ENCODE results near the gene NPFF. TPM values are rescaled to one million over a fixed set of nuclear protein-coding genes. Genes with fewer than 3 reads are reported as not detected.
"Not testable (repeated sequence)": the region's sequence is repeated elsewhere in the genome, so short reads cannot be mapped to it uniquely, and the experiment has no call there.

Gene NPFF
- total RNA-seq, 6 donors from 2014 or later, result 6.2 TPM; not detected in 5

- no peak overlapping the region for H3K27ac ChIP-seq
- DNase-seq, result no peak
- peaks cover 0 to 36% (median 18%) of the 10 kb centered on the region in 4 donors for H3K4me1 ChIP-seq
- H3K4me3 ChIP-seq, result no peak overlapping the region
- WGBS, 2 donors, result 93 to 95% methylated on average over 4 of the region's 4 CpGs
- H3K36me3 ChIP-seq, result peaks cover 11 to 90% (median 67%) of the 10 kb centered on the region in 4 donors
- H3K27me3 ChIP-seq, result no peaks in the 10 kb centered on the region
- TF ChIP-seq POLR2AphosphoS5 (IDR thresholded peaks at IDR 0.05) (no peak), CTCF (IDR thresholded peaks at IDR 0.05) (no peak), POLR2A (IDR thresholded peaks at IDR 0.05) (no peak), EP300 (IDR thresholded peaks at IDR 0.05) (no peak)
- ATAC-seq (ENCODE audit: low FRiP score in 2 of 2), result no peak
- H3K9me3 ChIP-seq, result no peaks in the 10 kb centered on the region
Observed at GRCh38 chr12:53483979-53484377, 23.3 kb downstream of the NPFF start.

GRCh38 chr12:53483225-53483978 lies 23.9 kb downstream of the NPFF start:
- Histone ChIP-seq H3K36me3 (peaks cover 12 to 96% (median 73%) of the 10 kb centered on the region in 4 donors), H3K4me3 (no peak overlapping the region), H3K4me1 (peaks cover 0 to 36% (median 17%) of the 10 kb centered on the region in 4 donors), H3K9me3 (no peaks in the 10 kb centered on the region), H3K27me3 (no peaks in the 10 kb centered on the region), H3K27ac (peak overlapping the region in 1 of 4 donors; percentile 14)
- TF ChIP-seq CTCF (IDR thresholded peaks at IDR 0.05) (no peak), POLR2AphosphoS5 (IDR thresholded peaks at IDR 0.05) (no peak), POLR2A (IDR thresholded peaks at IDR 0.05) (no peak), EP300 (IDR thresholded peaks at IDR 0.05) (no peak)
- WGBS, 2 donors, result 77% methylated on average over 8 to 9 of the region's 9 CpGs
- no peak for ATAC-seq (ENCODE audit: low FRiP score in 2 of 2)
- DNase-seq, result no peak

GRCh38 chr12:53482626-53483168 lies 24.6 kb downstream of the NPFF start:
- Histone ChIP-seq H3K9me3 (no peaks in the 10 kb centered on the region), H3K27me3 (no peaks in the 10 kb centered on the region), H3K36me3 (peaks cover 14 to 98% (median 80%) of the 10 kb centered on the region in 4 donors), H3K27ac (peak overlapping the region in 2 of 4 donors; percentile 14 to 41), H3K4me1 (peaks cover 0 to 31% (median 17%) of the 10 kb centered on the region in 4 donors), H3K4me3 (no peak overlapping the region)
- 87% methylated on average over 9 to 15 of the region's 18 CpGs for WGBS, 2 donors
- TF ChIP-seq CTCF (IDR thresholded peaks at IDR 0.05) (no peak), POLR2AphosphoS5 (IDR thresholded peaks at IDR 0.05) (no peak), POLR2A (IDR thresholded peaks at IDR 0.05) (peak in 1 of 4 donors; percentile 3), EP300 (IDR thresholded peaks at IDR 0.05) (no peak)
- ATAC-seq (ENCODE audit: low FRiP score in 2 of 2) (peak in 1 of 2 donors; percentile 12), DNase-seq (peak in 1 of 2 donors; percentile 83)

- no peak for ATAC-seq (ENCODE audit: low FRiP score in 2 of 2)
- no peaks in the 10 kb centered on the region for H3K27me3 ChIP-seq
- peaks cover 0 to 28% (median 12%) of the 10 kb centered on the region in 4 donors for H3K4me1 ChIP-seq
- TF ChIP-seq EP300 (IDR thresholded peaks at IDR 0.05), result no peak
- TF ChIP-seq POLR2A (IDR thresholded peaks at IDR 0.05), result no peak
- TF ChIP-seq POLR2AphosphoS5 (IDR thresholded peaks at IDR 0.05), result no peak
- TF ChIP-seq CTCF (IDR thresholded peaks at IDR 0.05), result peak in 1 of 6 experiments; percentile 14
- DNase-seq, result no peak
- no peak overlapping the region for H3K4me3 ChIP-seq
- WGBS, 2 donors, result 77 to 83% methylated on average over 9 of the region's 9 CpGs
- H3K9me3 ChIP-seq, result no peaks in the 10 kb centered on the region
- H3K27ac ChIP-seq, result peak overlapping the region in 2 of 4 donors; percentile 37 to 41
- H3K36me3 ChIP-seq, result peaks cover 14 to 100% (median 85%) of the 10 kb centered on the region in 4 donors
Observed at GRCh38 chr12:53481939-53482586, 25.2 kb downstream of the NPFF start.

- H3K9me3 ChIP-seq; H3K4me3 ChIP-seq; H3K27me3 ChIP-seq; ATAC-seq (ENCODE audit: low FRiP score in 2 of 2); DNase-seq: not testable (repeated sequence)
- Histone ChIP-seq H3K4me1 (peaks cover 0 to 31% (median 10%) of the 10 kb centered on the region in 4 donors), H3K27ac (peak overlapping the region in 2 of 4 donors; percentile 26 to 37), H3K36me3 (peaks cover 16 to 100% (median 88%) of the 10 kb centered on the region in 4 donors)
- WGBS, 2 donors, result 84 to 89% methylated on average over 6 of the region's 6 CpGs
Observed at GRCh38 chr12:53481458-53481857, 25.8 kb downstream of the NPFF start.

All from upper lobe of left lung (tissue), 6 donors.